GM18951 (cell line): ENCODE data around the gene PDE4B.

ENCODE experiments used
- POLR2A ChIP-seq: IDR thresholded peaks from 4 replicates; pipeline ENCODE4 v1.6.1; 2011; ENCODE audit warnings: mild to moderate bottlenecking; ENCODE audit not compliant: insufficient read length, insufficient read depth; ENCODE audit errors: extremely low read depth
- in situ Hi-C: fragments of 300-500 bp; cut with MboI; formaldehyde crosslinking; loops from one replicate; pipeline ENCODE4 v1.12.0; 2022; ENCODE audit warnings: low sequenced_read_pairs, mixed read lengths, inconsistent platforms; ENCODE audit not compliant: unreplicated experiment

The PDE4B gene

DNA sequence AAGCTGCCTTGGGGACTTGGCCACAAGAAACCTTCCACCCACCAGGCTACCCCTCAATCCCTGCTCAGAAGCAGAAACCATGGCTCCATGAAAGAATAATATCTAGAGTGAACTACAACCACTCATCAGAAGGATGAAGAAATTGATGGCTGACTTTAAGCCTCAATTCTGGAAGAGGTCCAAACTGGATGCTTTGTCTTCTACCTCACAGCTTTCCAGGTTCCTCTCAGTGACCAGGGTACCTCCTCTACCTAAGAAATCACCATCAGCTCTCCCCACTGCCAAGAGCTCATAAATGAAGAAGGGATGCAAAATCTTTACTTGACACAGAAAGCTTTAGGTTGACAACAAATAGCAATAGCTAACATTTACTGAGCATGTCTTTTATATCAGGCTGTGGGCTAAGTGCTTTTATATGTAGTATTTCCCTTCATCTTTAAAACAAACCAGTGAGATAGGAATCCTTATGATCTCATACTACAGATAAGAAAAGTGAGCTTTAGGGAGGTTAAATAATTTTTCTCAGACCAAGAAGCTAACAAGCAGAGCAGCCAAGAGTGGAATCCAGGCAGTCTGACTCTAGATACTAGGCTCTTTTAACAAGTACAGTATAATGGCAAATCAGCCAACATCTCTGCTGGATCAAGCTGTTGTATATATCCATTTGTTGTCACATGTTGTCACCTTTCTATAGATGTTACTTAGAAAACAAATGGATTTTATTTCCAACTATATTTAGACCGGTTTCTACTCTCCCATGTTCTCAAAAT lies 498.3 kb downstream of the PDE4B start:
- in situ Hi-C loops: no loop called here
- no peak for TF ChIP-seq POLR2A

DNA sequence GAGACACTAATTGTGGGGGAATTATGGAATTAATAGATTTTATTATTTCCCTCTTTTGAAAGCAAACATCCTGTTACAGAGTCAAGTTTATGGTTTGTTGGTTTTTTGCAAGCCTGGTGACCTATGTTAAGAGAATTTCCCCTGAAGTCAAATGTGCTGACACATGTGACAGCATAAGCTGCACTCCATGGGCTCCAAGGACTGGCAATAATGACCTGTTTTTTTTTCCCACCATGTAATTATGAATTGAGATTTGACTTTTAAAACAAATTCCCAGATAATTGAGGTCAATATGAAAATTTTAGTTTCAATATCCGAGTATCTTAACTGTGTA lies 498.8 kb downstream of the PDE4B start:
- in situ Hi-C loops: no loop called here
- no peak for TF ChIP-seq POLR2A

DNA sequence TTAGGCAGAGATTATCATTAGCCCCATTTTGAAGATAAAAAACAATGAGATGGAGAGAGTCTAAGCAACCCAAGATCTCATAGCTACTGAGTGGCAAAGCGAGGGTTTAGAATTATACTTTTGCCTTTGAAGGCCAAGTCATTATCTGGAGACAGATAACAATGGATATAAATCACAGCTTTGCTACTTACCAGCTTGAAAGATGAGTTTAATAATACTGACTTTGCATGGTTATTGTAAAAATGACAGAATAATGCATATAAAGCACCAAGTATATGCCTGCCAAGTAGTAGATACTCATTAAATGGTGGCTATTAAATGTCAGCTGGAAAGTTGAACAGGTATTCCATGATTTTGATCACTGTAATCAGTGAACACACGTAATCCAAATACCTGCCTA lies 499.6 kb downstream of the PDE4B start:
- in situ Hi-C loops: no loop called here
- TF ChIP-seq POLR2A: no peak

DNA sequence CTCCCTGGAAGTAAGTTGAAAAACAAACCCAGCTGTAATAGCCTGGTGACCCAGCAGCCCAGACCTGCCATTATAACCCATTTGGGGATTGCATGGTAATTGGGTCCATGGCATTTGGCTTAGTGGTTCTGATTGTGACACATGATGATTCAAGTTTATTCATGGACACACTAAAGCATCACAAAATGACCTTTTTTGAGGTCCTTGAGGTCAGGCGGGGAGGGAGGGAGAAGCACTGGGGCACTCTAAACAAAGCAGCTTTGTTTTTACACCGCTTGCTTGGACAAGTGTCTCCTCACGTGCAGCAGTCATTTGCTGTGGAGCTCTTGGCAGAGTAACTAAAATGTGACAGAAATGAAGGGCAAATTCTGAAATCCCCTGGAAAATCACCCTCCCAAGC lies 500.2 kb downstream of the PDE4B start:
- in situ Hi-C loops: no loop called here
- no peak for TF ChIP-seq POLR2A

DNA sequence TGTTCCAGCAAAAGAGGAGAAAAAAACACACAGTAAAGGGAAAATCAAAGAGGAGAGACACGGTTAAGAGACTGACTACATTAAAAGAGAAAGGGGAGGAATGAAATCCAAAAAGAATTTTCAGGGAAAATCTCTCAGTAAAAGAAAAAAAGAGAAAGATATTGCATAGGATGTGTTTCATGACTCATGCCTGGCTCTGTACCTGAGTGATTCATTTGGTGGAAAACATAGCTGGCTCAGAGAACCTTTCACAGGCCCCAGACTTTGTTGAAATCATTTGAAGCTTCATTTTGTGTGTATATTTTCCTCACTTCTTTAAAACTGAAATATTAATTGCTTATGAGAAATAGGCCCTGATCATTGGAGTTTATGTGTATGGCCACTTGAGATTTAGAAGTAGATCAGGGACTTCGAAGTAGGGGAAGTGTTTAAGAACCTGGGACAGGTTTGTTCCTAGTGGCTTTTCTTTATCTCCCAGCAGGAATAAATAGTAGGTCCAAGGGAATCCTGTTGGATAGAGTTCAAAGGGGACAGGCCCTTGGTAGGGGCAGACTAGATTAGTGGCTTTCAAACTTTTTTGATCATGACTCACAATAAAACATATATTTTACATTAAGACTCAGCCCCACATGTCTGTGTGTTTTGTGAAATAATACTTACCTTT lies 502.1 kb downstream of the PDE4B start:
- in situ Hi-C loops: no loop called here
- TF ChIP-seq POLR2A: no peak

DNA sequence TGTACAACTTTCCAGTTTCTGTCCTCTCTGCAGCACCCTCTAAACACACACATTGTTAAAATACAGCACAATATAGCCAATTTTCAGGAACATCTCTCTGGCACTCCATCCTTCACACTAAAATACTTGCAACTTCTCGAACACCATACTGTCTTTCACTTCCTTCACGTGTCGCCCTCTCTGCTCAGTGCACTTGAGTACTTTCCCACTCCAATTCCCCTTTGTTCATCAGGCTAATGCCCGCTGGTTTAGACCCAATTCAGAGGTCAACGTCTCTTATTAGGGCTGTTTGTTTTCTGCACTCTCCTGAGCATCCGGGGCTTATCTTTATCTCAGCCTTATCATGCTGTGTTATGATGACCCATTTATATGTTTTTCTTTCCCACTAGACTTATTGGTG lies 503.1 kb downstream of the PDE4B start:
- in situ Hi-C loops: no loop called here
- no peak for TF ChIP-seq POLR2A

DNA sequence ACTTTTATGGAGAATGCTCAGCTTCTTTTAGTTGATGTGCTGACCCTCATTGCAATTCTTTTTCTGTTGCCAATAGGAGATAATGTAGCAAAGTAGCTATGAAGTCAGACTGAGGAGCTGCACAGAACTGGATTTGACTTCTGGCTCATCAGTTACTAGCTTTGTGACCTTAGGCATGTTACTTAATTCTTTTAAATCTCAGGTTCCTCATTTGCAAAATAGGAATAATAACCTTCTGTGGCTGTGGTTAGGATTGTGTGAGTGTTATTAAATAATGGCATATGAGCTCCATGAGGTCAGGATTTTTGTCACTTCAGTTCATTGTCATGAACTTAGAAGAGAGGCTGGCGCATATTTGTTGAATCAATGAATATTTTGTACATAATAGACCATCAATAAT lies 503.7 kb downstream of the PDE4B start:
- TF ChIP-seq POLR2A: no peak
- in situ Hi-C loops: no loop called here

DNA sequence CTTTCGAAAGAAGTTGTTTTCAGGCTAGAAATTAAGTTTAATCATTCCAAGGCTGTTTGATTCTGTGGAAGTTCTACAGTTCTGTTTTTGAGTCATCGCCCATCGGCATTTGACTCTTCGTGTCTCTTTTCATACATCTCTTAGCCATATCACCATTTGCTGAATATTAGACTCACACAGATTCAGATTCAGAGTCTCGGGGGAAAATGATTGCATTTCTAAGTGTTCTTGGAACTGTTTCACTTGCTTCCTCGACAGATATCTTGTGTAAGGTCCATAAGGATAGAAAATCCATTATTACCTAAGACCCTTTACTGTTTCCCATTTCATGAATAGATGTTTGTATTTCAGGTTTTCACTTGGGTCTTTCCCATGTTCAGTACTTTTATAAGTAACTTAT lies 504.3 kb downstream of the PDE4B start:
- no peak for TF ChIP-seq POLR2A
- in situ Hi-C loops: no loop called here

DNA sequence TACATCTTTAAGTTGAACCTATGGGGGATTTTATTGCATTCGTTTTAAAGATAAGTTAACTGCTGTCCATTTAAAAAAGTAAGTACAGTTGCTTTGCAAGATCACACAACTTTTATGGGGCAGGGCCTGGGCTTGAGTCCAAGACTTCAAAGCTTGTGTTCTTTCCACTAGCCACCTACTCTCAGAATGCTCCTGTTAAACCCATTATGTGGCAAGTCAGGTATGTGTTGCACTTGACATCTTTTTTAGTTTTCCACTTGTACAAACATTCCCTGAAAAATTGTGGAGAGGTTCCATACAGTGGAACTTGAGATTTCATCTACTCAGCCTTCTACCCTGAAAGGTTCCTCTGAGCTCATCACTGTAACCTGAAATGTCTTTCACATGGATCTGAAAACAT lies 505.8 kb downstream of the PDE4B start:
- in situ Hi-C loops: no loop called here
- no peak for TF ChIP-seq POLR2A

DNA sequence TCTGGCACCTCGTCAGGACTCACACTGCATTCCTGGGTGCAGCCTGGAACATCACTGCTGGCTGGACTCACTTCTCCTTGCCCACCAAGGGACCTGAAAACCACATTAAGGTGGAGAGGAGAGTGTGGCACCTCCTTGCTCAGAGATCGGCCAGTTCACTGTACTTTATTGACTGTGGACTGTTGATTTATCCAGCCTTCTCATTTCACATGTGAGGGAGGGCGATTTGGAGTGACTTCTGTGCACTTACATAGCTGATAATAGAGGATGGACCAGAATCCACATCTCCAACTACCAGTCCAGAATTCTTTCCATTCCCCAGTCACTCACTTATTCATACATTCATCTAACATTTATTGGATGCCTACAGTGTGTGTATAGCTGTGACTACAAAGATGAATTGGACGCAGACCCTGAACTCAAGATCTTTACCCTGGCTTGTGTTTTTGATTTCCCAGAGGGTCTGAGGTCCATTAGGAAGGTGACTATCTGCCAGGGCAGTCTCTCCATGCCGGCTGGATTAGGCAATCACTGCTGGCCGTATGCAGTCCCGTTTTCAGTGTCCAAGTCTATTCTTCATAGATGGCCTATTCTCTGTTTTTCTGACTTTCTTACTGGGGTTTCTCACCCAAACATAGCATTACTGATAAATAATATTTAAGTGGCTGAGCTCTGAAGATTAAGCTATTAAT lies 507.7 kb downstream of the PDE4B start:
- TF ChIP-seq POLR2A: no peak
- in situ Hi-C loops: no loop called here

DNA sequence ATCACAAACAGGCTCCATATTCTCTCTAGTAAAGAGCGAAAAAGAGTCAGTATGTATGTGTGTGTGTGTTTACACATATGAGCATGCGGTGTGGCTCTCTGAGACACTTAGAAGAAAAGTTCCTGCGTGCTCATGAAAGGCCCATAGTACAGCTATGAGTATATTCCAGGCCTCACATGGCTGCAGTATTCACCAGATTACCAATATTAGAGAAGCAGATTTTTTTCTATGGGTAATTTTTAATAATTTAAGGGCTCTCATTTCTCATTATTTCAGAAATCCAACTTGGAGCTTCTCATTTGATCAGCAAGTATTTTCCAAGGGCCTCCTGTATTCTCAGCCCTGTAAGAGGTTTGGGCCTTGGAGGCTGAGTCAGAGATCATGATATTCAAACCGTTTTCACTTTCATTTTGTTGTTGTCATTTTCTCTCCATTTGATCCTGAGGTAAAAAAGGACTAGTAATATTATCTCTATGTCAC lies 508.3 kb downstream of the PDE4B start:
- in situ Hi-C loops: no loop called here
- TF ChIP-seq POLR2A: no peak

DNA sequence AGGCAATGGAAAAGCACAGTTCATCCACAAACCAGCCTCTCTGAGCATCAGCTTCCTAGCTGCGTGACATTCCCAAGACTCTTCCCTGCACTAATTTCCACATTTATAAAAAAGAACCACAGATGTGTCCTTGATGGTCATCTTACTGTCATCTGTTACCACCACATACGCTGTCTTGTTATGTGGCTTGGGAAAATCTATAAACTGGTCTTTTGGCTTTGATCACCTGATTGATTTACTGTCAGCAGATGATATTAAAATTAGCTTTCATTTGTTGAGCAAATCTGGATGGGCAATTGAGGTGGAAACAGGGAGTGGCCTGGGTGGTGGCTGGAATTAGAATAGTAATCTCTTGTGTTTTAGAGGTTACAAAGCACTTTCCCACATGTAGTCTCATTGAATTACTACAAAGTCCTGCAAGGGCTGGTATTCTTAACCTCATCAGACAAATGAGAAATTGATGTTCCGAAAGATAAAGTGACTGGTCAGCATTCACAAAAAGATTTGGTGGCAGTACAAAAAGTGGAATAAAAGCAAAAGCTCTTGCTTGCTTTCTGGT lies 509.6 kb downstream of the PDE4B start:
- no peak for TF ChIP-seq POLR2A
- in situ Hi-C loops: no loop called here

DNA sequence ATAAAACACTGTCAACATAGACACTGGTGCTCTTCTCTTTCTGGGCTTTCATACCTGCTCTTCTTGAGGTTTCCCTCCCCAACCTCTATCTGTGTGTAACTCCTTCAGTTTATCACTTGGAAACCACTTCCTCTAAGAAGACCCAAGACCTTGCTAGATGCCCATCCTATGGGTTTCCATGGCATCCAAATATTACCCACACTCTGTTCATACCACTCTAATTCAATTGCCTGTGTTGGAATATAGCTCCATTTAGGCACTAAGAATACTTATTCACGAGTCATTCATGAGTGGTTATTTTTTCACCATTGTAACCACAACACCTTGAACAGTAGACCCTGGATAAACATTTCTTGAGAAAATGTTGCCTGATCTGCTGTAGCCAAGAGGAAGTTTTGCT lies 510.1 kb downstream of the PDE4B start:
- TF ChIP-seq POLR2A: no peak
- in situ Hi-C loops: no loop called here
